Skeletal muscle tissue (tissue), 4 donors: ENCODE data around the gene CCL7. TPM values are rescaled to one million over a fixed set of nuclear protein-coding genes. Genes with fewer than 3 reads are reported as not detected.

Experiments
- H3K27ac ChIP-seq: one replicate; pipeline ENCODE4 v1.7.0; 2013; ENCODE audit warnings: mild to moderate bottlenecking, low read depth, low read length, inconsistent platforms
- H3K27me3 ChIP-seq, 3 donors: one replicate each; pipeline ENCODE4 v1.7.0; 2013; ENCODE audit warnings: low read length in 3 of 3; ENCODE audit not compliant: control insufficient read depth in 3 of 3, insufficient read depth in 3 of 3
- H3K36me3 ChIP-seq, 3 donors: one replicate each; pipeline ENCODE4 v1.7.0; 2013; ENCODE audit warnings: low read length in 3 of 3; ENCODE audit not compliant: control insufficient read depth in 3 of 3, insufficient read depth in 3 of 3
- H3K4me1 ChIP-seq, 3 donors: one replicate each; pipeline ENCODE4 v1.7.0; 2013; ENCODE audit warnings: low read length in 3 of 3, mild to moderate bottlenecking in 3 of 3; ENCODE audit not compliant: control insufficient read depth in 3 of 3, insufficient read depth in 3 of 3
- H3K4me3 ChIP-seq, 3 donors: one replicate each; pipeline ENCODE4 v1.7.0; 2013; ENCODE audit warnings: low read length in 3 of 3
- H3K9ac ChIP-seq, 3 donors: one replicate each; pipeline ENCODE4 v1.7.0; 2013; ENCODE audit warnings: low read length in 3 of 3, mild to moderate bottlenecking in 3 of 3, moderate library complexity in 2 of 3, low read depth in 1 of 3
- H3K9me3 ChIP-seq, 3 donors: one replicate each; pipeline ENCODE4 v1.7.0; 2013; ENCODE audit warnings: low read length in 3 of 3; ENCODE audit not compliant: control insufficient read depth in 3 of 3
- total RNA-seq: library from RNA; depleted of rRNA; stranded (reverse); fragments of >200 nt; gene quantifications from one replicate; pipeline ENCODE4 v1.2.3, GENCODE V29; 2014
- donor health status: Osteomylitis.

The CCL7 gene
- total RNA-seq, 1 donor from 2014 or later: not detected

DNA sequence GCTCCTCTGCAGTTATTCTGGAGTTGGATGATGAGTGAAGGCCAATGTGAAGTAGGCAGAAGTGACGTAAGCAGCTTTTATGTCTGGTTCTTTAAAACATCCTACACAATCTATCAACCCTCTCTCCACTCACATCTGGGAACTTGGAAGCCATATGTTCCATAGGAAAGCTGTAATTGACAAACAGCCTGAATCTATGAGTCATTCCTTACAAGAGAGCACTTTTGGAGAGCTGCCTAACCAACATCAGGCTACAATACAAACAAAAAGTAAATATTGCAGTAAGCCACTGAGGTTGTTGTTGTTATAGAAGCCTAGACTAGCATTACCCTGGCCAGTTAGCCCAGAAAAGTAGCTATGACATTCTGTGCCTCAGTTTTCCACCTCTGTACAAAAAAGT, 5.9 kb downstream of the CCL7 start:
- Histone ChIP-seq H3K27ac (no peak overlapping the region), H3K36me3 (no peaks in the 10 kb centered on the region), H3K4me3 (no peak overlapping the region), H3K27me3 (no peaks in the 10 kb centered on the region), H3K4me1 (no peaks in the 10 kb centered on the region), H3K9me3 (no peaks in the 10 kb centered on the region), H3K9ac (no peak overlapping the region)

GRCh38 chr17:34276826-34277225, 6.8 kb downstream of the CCL7 start:
- Histone ChIP-seq H3K4me3 (no peak overlapping the region), H3K36me3 (no peaks in the 10 kb centered on the region), H3K4me1 (no peaks in the 10 kb centered on the region), H3K9me3 (no peaks in the 10 kb centered on the region), H3K9ac (no peak overlapping the region), H3K27ac (no peak overlapping the region), H3K27me3 (no peaks in the 10 kb centered on the region)

GRCh38 chr17:34283571-34283970, 13.6 kb downstream of the CCL7 start:
- Histone ChIP-seq H3K4me1 (no peaks in the 10 kb centered on the region), H3K27ac (no peak overlapping the region), H3K9me3 (no peaks in the 10 kb centered on the region), H3K27me3 (no peaks in the 10 kb centered on the region), H3K36me3 (no peaks in the 10 kb centered on the region), H3K9ac (no peak overlapping the region), H3K4me3 (no peak overlapping the region)

GRCh38 chr17:34285286-34285792, 15.3 kb downstream of the CCL7 start, which contains the start of gene CCL11:
Gene CCL11, plus strand, starts transcription at chr17:34285742. Its CDS starts 67 bp downstream, at chr17:34285809.
- no peaks in the 10 kb centered on the region for H3K4me1 ChIP-seq
- no peaks in the 10 kb centered on the region for H3K9me3 ChIP-seq
- H3K4me3 ChIP-seq: no peak within 1 kb of the TSS
- no peak within 1 kb of the TSS for H3K27ac ChIP-seq
- no peaks in the 10 kb centered on the region for H3K27me3 ChIP-seq
- no peak within 1 kb of the TSS for H3K9ac ChIP-seq
- no peaks in the 10 kb centered on the region for H3K36me3 ChIP-seq

DNA sequence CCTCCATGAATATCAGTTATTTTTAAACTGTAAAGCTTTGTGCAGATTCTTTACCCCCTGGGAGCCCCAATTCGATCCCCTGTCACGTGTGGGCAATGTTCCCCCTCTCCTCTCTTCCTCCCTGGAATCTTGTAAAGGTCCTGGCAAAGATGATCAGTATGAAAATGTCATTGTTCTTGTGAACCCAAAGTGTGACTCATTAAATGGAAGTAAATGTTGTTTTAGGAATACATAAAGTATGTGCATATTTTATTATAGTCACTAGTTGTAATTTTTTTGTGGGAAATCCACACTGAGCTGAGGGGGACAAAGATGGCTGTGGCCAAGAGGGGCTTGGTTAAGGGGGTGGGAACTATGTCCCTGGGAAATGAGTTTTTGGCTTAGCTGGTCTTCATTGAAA, 17.9 kb downstream of the CCL7 start:
- H3K27ac ChIP-seq: no peak overlapping the region

GRCh38 chr17:34290586-34290985, 20.6 kb downstream of the CCL7 start:
- H3K9me3 ChIP-seq: no peaks in the 10 kb centered on the region
- H3K27me3 ChIP-seq: no peaks in the 10 kb centered on the region
- H3K9ac ChIP-seq: no peak overlapping the region
- H3K4me3 ChIP-seq: no peak overlapping the region
- H3K36me3 ChIP-seq: no peaks in the 10 kb centered on the region
- H3K4me1 ChIP-seq: no peaks in the 10 kb centered on the region
- H3K27ac ChIP-seq: no peak overlapping the region

More for the DNA sequence above, 17.9 kb downstream of the CCL7 start:
- H3K9me3 ChIP-seq: no peaks in the 10 kb centered on the region
- no peaks in the 10 kb centered on the region for H3K27me3 ChIP-seq
- no peak overlapping the region for H3K9ac ChIP-seq
- no peaks in the 10 kb centered on the region for H3K4me1 ChIP-seq
- H3K36me3 ChIP-seq: no peaks in the 10 kb centered on the region
- no peak overlapping the region for H3K4me3 ChIP-seq

GRCh38 chr17:34291721-34292348, 21.8 kb downstream of the CCL7 start:
- Histone ChIP-seq H3K9me3 (no peaks in the 10 kb centered on the region), H3K27me3 (no peaks in the 10 kb centered on the region), H3K4me1 (no peaks in the 10 kb centered on the region)

GRCh38 chr17:34299027-34299426, 29.0 kb downstream of the CCL7 start:
- Histone ChIP-seq H3K9ac (no peak overlapping the region), H3K36me3 (no peaks in the 10 kb centered on the region), H3K27me3 (no peaks in the 10 kb centered on the region), H3K4me3 (no peak overlapping the region), H3K4me1 (peaks cover 0 to 7% (median 7%) of the 10 kb centered on the region in 3 donors), H3K9me3 (no peaks in the 10 kb centered on the region), H3K27ac (no peak overlapping the region)

More at GRCh38 chr17:34291721-34292348, 21.8 kb downstream of the CCL7 start:
- Histone ChIP-seq H3K9ac (no peak overlapping the region), H3K4me3 (no peak overlapping the region), H3K27ac (no peak overlapping the region), H3K36me3 (no peaks in the 10 kb centered on the region)

DNA sequence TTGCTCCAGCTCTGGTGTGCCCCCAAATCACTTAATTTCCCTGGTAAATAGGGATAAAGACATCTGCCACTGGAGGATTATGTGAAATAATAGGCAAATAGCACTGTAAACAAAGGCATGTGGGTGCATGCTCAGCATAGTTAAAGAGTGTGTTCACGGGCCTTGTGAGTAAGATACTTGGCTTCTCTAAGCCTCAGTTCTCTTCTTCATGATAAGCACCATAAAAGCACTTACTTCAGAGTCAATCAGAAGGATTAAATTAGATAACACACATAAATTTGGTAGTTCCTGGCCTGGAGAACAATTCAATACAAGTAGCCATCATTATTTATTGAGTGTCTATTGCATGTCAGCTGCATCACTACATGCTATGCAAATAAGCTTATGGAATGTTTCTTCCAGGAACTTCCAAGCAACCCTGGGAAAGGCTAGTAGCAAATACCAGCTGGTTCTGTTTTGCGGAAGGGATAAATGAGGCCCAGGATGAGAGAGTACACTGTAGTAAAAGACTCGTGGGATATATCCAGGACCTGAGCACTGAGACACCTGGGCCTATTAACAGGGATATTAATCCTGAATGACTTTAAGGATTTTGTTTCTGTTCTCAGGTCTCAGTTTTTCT, 30.0 kb downstream of the CCL7 start:
- H3K27ac ChIP-seq: peak overlapping the region; percentile 3
- H3K36me3 ChIP-seq: no peaks in the 10 kb centered on the region
- no peaks in the 10 kb centered on the region for H3K9me3 ChIP-seq
- H3K4me1 ChIP-seq: peaks cover 0 to 7% (median 7%) of the 10 kb centered on the region in 3 donors
- no peaks in the 10 kb centered on the region for H3K27me3 ChIP-seq
- H3K9ac ChIP-seq: no peak overlapping the region
- no peak overlapping the region for H3K4me3 ChIP-seq

DNA sequence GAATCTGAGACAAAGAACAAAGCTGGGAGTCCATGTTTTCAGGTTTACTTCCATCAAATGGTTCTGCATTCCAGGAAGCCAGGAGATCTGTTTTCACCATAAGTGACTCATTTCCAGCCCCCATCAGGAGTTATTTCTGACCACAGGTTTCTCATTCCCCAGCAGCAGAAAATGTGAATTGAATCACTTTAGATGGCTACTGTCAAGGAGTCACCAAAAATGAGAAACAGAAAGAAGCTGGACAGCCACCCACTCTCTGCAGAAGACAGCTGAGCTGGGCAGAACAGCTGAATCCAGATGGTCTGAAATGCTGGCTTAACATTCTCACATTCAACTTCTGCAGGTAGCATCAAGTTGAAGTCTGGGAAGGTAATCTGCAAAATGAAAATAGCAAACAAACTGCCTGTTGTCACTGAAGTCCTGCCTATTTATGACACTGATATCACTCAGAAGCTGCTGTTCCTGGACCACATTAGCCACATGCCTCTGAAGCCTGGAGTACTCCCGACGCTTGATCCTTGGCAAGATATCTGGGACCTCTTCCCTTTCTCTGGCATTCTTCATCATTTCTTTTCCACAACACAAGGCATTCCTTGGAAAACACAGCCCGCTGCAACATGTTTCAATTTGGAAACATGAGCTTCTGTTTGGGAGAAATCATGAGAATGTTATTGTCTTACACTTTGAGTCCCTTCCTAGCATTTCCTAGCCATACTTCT, 30.8 kb downstream of the CCL7 start:
- Histone ChIP-seq H3K27me3 (no peaks in the 10 kb centered on the region), H3K36me3 (no peaks in the 10 kb centered on the region), H3K27ac (peak overlapping the region; percentile 17), H3K4me1 (peaks cover 0 to 7% (median 7%) of the 10 kb centered on the region in 3 donors), H3K9me3 (no peaks in the 10 kb centered on the region), H3K9ac (no peak overlapping the region), H3K4me3 (no peak overlapping the region)
